Measurements from ENCODE around the gene MRPL53. TPM values are rescaled to one million over a fixed set of nuclear protein-coding genes. Genes with fewer than 3 reads are reported as not detected.

Gene MRPL53
- total RNA-seq, 1 donor from 2014 or later = 25.1 TPM

GRCh38 chr2:74429487-74430451 lies 42.7 kb downstream of the MRPL53 start:
- Histone ChIP-seq H3K27me3 (ENCODE audit: control insufficient read depth in 3 of 3, insufficient read depth in 3 of 3, low read length in 3 of 3) (no peaks in the 10 kb centered on the region), H3K4me3 (ENCODE audit: low read length in 3 of 3) (no peak overlapping the region), H3K9ac (ENCODE audit: low read depth in 1 of 3, low read length in 3 of 3) (no peak overlapping the region), H3K36me3 (ENCODE audit: control insufficient read depth in 3 of 3, insufficient read depth in 3 of 3, low read length in 3 of 3) (peaks cover 25 to 52% (median 37%) of the 10 kb centered on the region in 3 donors), H3K4me1 (ENCODE audit: control insufficient read depth in 3 of 3, insufficient read depth in 3 of 3, low read length in 3 of 3) (no peaks in the 10 kb centered on the region), H3K9me3 (ENCODE audit: control insufficient read depth in 3 of 3, low read length in 3 of 3) (no peaks in the 10 kb centered on the region), H3K27ac (ENCODE audit: low read depth, low read length) (no peak overlapping the region)

DNA sequence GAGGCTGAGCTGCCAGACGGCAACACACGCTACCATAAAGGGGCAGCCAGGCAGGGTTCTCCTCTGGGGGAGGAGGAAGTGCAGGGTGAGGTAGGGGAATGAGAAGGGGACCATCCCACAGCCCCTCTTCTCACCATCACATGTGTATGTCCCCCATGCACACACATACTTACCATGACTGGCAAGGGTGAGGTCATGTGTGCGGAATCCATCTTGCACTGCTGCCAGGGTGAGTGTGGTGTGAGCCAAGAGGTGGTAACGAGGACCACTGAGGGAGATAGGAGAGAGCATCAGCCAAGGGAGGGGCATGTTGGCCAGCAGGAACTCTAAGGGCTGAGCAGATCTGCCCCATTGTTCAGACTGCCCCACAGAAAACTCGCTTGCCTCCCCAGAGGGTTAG lies 43.8 kb downstream of the MRPL53 start:
- H3K4me3 ChIP-seq (ENCODE audit: low read length in 3 of 3) = no peak overlapping the region
- no peaks in the 10 kb centered on the region for H3K4me1 ChIP-seq (ENCODE audit: control insufficient read depth in 3 of 3, insufficient read depth in 3 of 3, low read length in 3 of 3)
- H3K27ac ChIP-seq (ENCODE audit: low read depth, low read length) = no peak overlapping the region
- H3K36me3 ChIP-seq (ENCODE audit: control insufficient read depth in 3 of 3, insufficient read depth in 3 of 3, low read length in 3 of 3) = peaks cover 25 to 52% (median 37%) of the 10 kb centered on the region in 3 donors
- peak overlapping the region in 1 of 3 donors; percentile 6 for H3K9ac ChIP-seq (ENCODE audit: low read depth in 1 of 3, low read length in 3 of 3)
- no peaks in the 10 kb centered on the region for H3K27me3 ChIP-seq (ENCODE audit: control insufficient read depth in 3 of 3, insufficient read depth in 3 of 3, low read length in 3 of 3)
- H3K9me3 ChIP-seq (ENCODE audit: control insufficient read depth in 3 of 3, low read length in 3 of 3) = no peaks in the 10 kb centered on the region

GRCh38 chr2:74427551-74427950 lies 44.9 kb downstream of the MRPL53 start:
- Histone ChIP-seq H3K9ac (ENCODE audit: low read depth in 1 of 3, low read length in 3 of 3) (no peak overlapping the region), H3K36me3 (ENCODE audit: control insufficient read depth in 3 of 3, insufficient read depth in 3 of 3, low read length in 3 of 3) (peaks cover 25 to 52% (median 36%) of the 10 kb centered on the region in 3 donors), H3K27ac (ENCODE audit: low read depth, low read length) (no peak overlapping the region)

DNA sequence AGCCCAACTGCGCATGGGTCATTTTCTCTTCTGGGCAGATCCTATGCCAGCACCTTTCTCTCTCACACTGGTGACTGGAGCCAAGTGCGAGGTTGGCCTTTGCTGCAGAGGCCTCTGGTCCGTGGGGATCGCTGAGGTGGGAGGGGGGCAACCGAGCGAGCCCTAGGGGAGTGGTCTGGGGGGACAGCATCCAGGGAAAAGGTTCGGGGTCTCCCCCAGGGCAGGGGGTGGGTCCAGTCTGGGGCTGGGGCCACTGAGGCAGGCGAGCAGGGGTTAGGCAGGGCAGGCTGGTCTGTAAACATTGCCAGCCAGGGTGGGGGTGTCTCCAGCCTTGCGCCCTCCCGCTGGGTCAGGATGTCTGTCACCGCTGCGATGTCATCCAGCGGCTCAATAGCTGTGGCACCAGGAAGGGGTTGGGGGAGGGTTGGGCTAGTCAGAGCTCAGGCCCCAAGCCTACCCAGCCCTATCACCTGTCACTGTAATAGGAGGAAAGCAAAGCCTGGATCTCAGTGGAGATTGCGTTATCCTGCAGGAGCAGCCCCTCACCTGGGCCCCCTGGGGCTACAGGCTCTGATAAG lies 46.2 kb downstream of the MRPL53 start:
- Histone ChIP-seq H3K36me3 (ENCODE audit: control insufficient read depth in 3 of 3, insufficient read depth in 3 of 3, low read length in 3 of 3) (peaks cover 19 to 40% (median 28%) of the 10 kb centered on the region in 3 donors), H3K4me3 (ENCODE audit: low read length in 3 of 3) (no peak overlapping the region), H3K9ac (ENCODE audit: low read depth in 1 of 3, low read length in 3 of 3) (no peak overlapping the region), H3K9me3 (ENCODE audit: control insufficient read depth in 3 of 3, low read length in 3 of 3) (no peaks in the 10 kb centered on the region), H3K4me1 (ENCODE audit: control insufficient read depth in 3 of 3, insufficient read depth in 3 of 3, low read length in 3 of 3) (peaks cover 10 to 11% (median 10%) of the 10 kb centered on the region in 3 donors), H3K27me3 (ENCODE audit: control insufficient read depth in 3 of 3, insufficient read depth in 3 of 3, low read length in 3 of 3) (peaks cover 2 to 18% (median 16%) of the 10 kb centered on the region in 3 donors), H3K27ac (ENCODE audit: low read depth, low read length) (no peak overlapping the region)

More at GRCh38 chr2:74427551-74427950, 44.9 kb downstream of the MRPL53 start:
- Histone ChIP-seq H3K27me3 (ENCODE audit: control insufficient read depth in 3 of 3, insufficient read depth in 3 of 3, low read length in 3 of 3) (peaks cover 0 to 6% (median 5%) of the 10 kb centered on the region in 3 donors), H3K4me1 (ENCODE audit: control insufficient read depth in 3 of 3, insufficient read depth in 3 of 3, low read length in 3 of 3) (no peaks in the 10 kb centered on the region), H3K4me3 (ENCODE audit: low read length in 3 of 3) (no peak overlapping the region), H3K9me3 (ENCODE audit: control insufficient read depth in 3 of 3, low read length in 3 of 3) (no peaks in the 10 kb centered on the region)

DNA sequence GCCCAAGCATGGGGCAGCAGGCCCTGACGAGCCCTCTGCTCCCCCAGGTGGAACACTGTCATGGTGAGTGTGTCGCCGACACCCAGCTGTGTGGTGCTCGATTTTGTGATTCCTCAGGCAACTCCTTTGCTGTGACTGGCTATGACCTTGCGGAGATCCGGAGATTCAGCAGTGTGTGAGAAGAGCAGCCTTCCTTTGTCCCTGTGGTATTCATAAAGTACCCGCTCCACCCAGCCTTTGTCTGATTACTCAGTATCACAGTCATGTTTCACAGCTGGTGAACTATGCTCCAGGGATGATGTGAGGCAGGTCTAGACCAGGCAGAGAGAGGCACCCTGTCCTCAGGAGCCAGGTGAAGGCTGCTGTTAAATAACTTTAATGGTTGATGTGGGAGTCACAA lies 47.0 kb downstream of the MRPL53 start:
- H3K4me1 ChIP-seq (ENCODE audit: control insufficient read depth in 3 of 3, insufficient read depth in 3 of 3, low read length in 3 of 3) = peaks cover 12 to 15% (median 13%) of the 10 kb centered on the region in 3 donors
- no peak overlapping the region for H3K9ac ChIP-seq (ENCODE audit: low read depth in 1 of 3, low read length in 3 of 3)
- H3K9me3 ChIP-seq (ENCODE audit: control insufficient read depth in 3 of 3, low read length in 3 of 3) = no peaks in the 10 kb centered on the region
- peaks cover 18 to 37% (median 22%) of the 10 kb centered on the region in 3 donors for H3K36me3 ChIP-seq (ENCODE audit: control insufficient read depth in 3 of 3, insufficient read depth in 3 of 3, low read length in 3 of 3)
- no peak overlapping the region for H3K4me3 ChIP-seq (ENCODE audit: low read length in 3 of 3)
- H3K27ac ChIP-seq (ENCODE audit: low read depth, low read length) = no peak overlapping the region
- H3K27me3 ChIP-seq (ENCODE audit: control insufficient read depth in 3 of 3, insufficient read depth in 3 of 3, low read length in 3 of 3) = peaks cover 6 to 21% (median 19%) of the 10 kb centered on the region in 3 donors

DNA sequence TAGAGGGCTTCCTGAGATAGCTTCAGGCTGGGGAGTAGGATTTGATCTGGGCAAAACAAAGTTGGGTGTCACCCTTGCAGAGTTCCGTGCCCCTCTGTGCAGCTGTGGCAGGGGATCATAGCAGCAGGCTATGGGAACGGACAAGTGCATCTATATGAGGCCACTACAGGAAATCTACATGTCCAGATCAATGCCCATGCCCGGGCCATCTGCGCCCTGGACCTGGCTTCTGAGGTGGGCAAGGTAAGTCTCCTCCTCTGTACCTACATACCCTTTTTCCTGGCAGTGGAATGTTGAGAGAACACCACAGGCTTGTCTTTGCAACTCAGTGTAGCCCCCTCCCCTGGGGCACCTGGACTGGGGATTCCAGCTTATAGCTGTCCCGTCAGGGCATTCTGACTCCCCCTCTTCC lies 47.5 kb downstream of the MRPL53 start:
- no peak overlapping the region for H3K9ac ChIP-seq (ENCODE audit: low read depth in 1 of 3, low read length in 3 of 3)
- H3K27me3 ChIP-seq (ENCODE audit: control insufficient read depth in 3 of 3, insufficient read depth in 3 of 3, low read length in 3 of 3) = peaks cover 8 to 23% (median 19%) of the 10 kb centered on the region in 3 donors
- H3K4me1 ChIP-seq (ENCODE audit: control insufficient read depth in 3 of 3, insufficient read depth in 3 of 3, low read length in 3 of 3) = peaks cover 12 to 15% (median 13%) of the 10 kb centered on the region in 3 donors
- no peaks in the 10 kb centered on the region for H3K9me3 ChIP-seq (ENCODE audit: control insufficient read depth in 3 of 3, low read length in 3 of 3)
- H3K27ac ChIP-seq (ENCODE audit: low read depth, low read length) = no peak overlapping the region
- H3K36me3 ChIP-seq (ENCODE audit: control insufficient read depth in 3 of 3, insufficient read depth in 3 of 3, low read length in 3 of 3) = peaks cover 14 to 32% (median 17%) of the 10 kb centered on the region in 3 donors
- no peak overlapping the region for H3K4me3 ChIP-seq (ENCODE audit: low read length in 3 of 3)

DNA sequence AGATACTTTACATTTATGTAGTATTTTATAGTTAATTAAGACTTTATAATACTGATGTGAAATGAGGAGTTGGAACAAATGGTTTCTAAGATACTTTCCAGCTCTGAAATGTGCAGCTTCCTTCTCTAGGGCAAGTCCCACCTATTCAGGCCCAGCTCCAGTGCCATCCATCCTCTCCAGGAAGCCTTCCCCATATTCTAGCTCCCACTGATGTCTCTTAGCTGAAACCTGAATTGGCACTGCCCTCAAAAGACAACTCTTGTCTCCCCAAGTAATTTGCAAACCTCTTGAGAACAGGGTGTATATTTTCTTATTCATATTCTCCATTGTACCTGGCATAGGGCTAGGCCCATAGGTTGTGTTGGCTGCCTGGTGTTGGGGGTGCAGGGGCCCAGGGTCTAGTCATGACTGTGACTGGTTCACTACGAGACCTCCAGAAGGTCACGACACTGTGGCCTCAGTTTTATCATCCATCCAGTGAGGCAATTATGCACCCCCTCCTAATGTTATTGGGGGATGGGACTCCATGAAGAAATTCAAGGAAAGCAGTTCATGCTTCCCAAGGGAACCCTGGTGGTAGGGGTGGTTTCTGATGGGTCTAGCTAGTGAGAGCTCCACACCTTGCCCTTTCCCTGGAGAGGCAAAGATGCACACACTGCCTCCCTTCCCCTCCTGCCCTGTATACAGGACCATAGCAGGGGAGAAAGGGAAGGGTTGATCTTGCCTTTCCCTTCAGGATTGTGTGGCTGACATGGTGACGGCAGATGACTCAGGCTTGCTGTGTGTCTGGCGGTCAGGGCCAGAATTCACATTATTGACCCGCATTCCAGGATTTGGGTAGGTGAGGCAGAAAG lies 48.1 kb downstream of the MRPL53 start:
- peaks cover 10 to 26% (median 13%) of the 10 kb centered on the region in 3 donors for H3K36me3 ChIP-seq (ENCODE audit: control insufficient read depth in 3 of 3, insufficient read depth in 3 of 3, low read length in 3 of 3)
- H3K4me3 ChIP-seq (ENCODE audit: low read length in 3 of 3) = no peak overlapping the region
- no peak overlapping the region for H3K9ac ChIP-seq (ENCODE audit: low read depth in 1 of 3, low read length in 3 of 3)
- H3K4me1 ChIP-seq (ENCODE audit: control insufficient read depth in 3 of 3, insufficient read depth in 3 of 3, low read length in 3 of 3) = peaks cover 12 to 15% (median 13%) of the 10 kb centered on the region in 3 donors
- H3K27me3 ChIP-seq (ENCODE audit: control insufficient read depth in 3 of 3, insufficient read depth in 3 of 3, low read length in 3 of 3) = peaks cover 8 to 23% (median 19%) of the 10 kb centered on the region in 3 donors
- H3K27ac ChIP-seq (ENCODE audit: low read depth, low read length) = no peak overlapping the region
- no peaks in the 10 kb centered on the region for H3K9me3 ChIP-seq (ENCODE audit: control insufficient read depth in 3 of 3, low read length in 3 of 3)

- H3K27ac ChIP-seq (ENCODE audit: low read depth, low read length) = no peak overlapping the region
- H3K27me3 ChIP-seq (ENCODE audit: control insufficient read depth in 3 of 3, insufficient read depth in 3 of 3, low read length in 3 of 3) = peaks cover 8 to 23% (median 19%) of the 10 kb centered on the region in 3 donors
- no peak overlapping the region for H3K9ac ChIP-seq (ENCODE audit: low read depth in 1 of 3, low read length in 3 of 3)
- H3K9me3 ChIP-seq (ENCODE audit: control insufficient read depth in 3 of 3, low read length in 3 of 3) = no peaks in the 10 kb centered on the region
- peaks cover 12 to 15% (median 13%) of the 10 kb centered on the region in 3 donors for H3K4me1 ChIP-seq (ENCODE audit: control insufficient read depth in 3 of 3, insufficient read depth in 3 of 3, low read length in 3 of 3)
- H3K4me3 ChIP-seq (ENCODE audit: low read length in 3 of 3) = no peak overlapping the region
- peaks cover 5 to 17% (median 6%) of the 10 kb centered on the region in 3 donors for H3K36me3 ChIP-seq (ENCODE audit: control insufficient read depth in 3 of 3, insufficient read depth in 3 of 3, low read length in 3 of 3)
Measured at GRCh38 chr2:74423231-74424095, 49.0 kb downstream of the MRPL53 start.

Data from skeletal muscle tissue (tissue), 4 donors.